GM21423 (cell line): ENCODE results near the gene CKMT2.

ENCODE experiments used
- ATAC-seq: cut with Tn5 transposase; IDR thresholded peaks from one replicate; pipeline ENCODE4 v1.9.1; 2021; ENCODE audit warnings: mild to moderate bottlenecking, moderate library complexity; ENCODE audit not compliant: unreplicated experiment

CKMT2 gene

GRCh38 chr5:81214848-81215247, 18.3 kb upstream of the CKMT2 start:
- no peak for ATAC-seq

GRCh38 chr5:81216152-81216551, 17.0 kb upstream of the CKMT2 start:
- no peak for ATAC-seq

- ATAC-seq = no peak
Measured at GRCh38 chr5:81219389-81219788, 13.7 kb upstream of the CKMT2 start.

- no peak for ATAC-seq
Measured at GRCh38 chr5:81222285-81222684, 10.8 kb upstream of the CKMT2 start.

- no peak for ATAC-seq
Measured at GRCh38 chr5:81225463-81225862, 7.7 kb upstream of the CKMT2 start.

- ATAC-seq = no peak
Measured at GRCh38 chr5:81226286-81226685, 6.8 kb upstream of the CKMT2 start.

GRCh38 chr5:81226949-81227348, 6.2 kb upstream of the CKMT2 start:
- no peak for ATAC-seq

GRCh38 chr5:81228084-81228483, 5.0 kb upstream of the CKMT2 start:
- ATAC-seq = no peak

GRCh38 chr5:81230416-81230815, 2.7 kb upstream of the CKMT2 start:
- no peak for ATAC-seq

- no peak for ATAC-seq
Measured at GRCh38 chr5:81232464-81233079, 550 bp upstream of the CKMT2 start.

- ATAC-seq = no peak
Measured at GRCh38 chr5:81234299-81234698, 1.2 kb downstream of the CKMT2 start.

- ATAC-seq = no peak
Measured at GRCh38 chr5:81234801-81235200, 1.7 kb downstream of the CKMT2 start.

- no peak for ATAC-seq
Measured at GRCh38 chr5:81235287-81236072, 2.4 kb downstream of the CKMT2 start.

GRCh38 chr5:81238460-81238859, 5.3 kb downstream of the CKMT2 start:
- no peak for ATAC-seq

- no peak for ATAC-seq
Measured at GRCh38 chr5:81239613-81240012, 6.5 kb downstream of the CKMT2 start.

- ATAC-seq = no peak
Measured at GRCh38 chr5:81241001-81241400, 7.9 kb downstream of the CKMT2 start.

- ATAC-seq = no peak
Measured at GRCh38 chr5:81241961-81242648, 9.0 kb downstream of the CKMT2 start.

GRCh38 chr5:81242906-81243436, 9.8 kb downstream of the CKMT2 start:
- ATAC-seq = no peak

- ATAC-seq = no peak
Measured at GRCh38 chr5:81244451-81244850, 11.3 kb downstream of the CKMT2 start.

- no peak for ATAC-seq
Measured at GRCh38 chr5:81245871-81246235, 12.7 kb downstream of the CKMT2 start.

- no peak for ATAC-seq
Measured at GRCh38 chr5:81246697-81247096, 13.6 kb downstream of the CKMT2 start.

- no peak for ATAC-seq
Measured at GRCh38 chr5:81247441-81247972, 14.4 kb downstream of the CKMT2 start.
